H1 (cell line): Measurements from ENCODE around the gene METTL9. TPM values are rescaled to one million over a fixed set of nuclear protein-coding genes. Genes with fewer than 3 reads are reported as not detected.

ENCODE experiments used
- CTCF ChIA-PET: fragments of 300-600 bp; sonication (Branson Sonifier 250); formaldehyde crosslinking; loops from one replicate; lab custom pipeline; 2021; ENCODE audit not compliant: partially characterized antibody; lab: Charles Lee
- POLR2A ChIA-PET: fragments of 300-600 bp; sonication (Branson Sonifier 250); formaldehyde crosslinking; loops from one replicate; lab custom pipeline; 2021; ENCODE audit warnings: inconsistent platforms; ENCODE audit not compliant: partially characterized antibody; lab: Charles Lee
- DNase-seq, 2 experiments: peaks; one replicate each; pipeline versions ENCODE4 v3.0.0 to v3.0.0-alpha.2; 2010 to 2022; ENCODE audit warnings: low spot score in 2 of 2, low read depth in 1 of 2, mixed read lengths in 1 of 2
- FAIRE-seq: peaks from 2 replicates; lab custom pipeline; 2011; peaks lifted over from hg19 to GRCh38; lab: Jason Lieb, UNC
- H2AFZ ChIP-seq: 2 replicates; pipeline ENCODE4 v1.8.1; 2012; ENCODE audit warnings: low read length, inconsistent platforms
- H2AK5ac ChIP-seq: 2 replicates; pipeline ENCODE4 v1.6.1; 2013; ENCODE audit warnings: low read depth, low read length
- H2BK120ac ChIP-seq: replicated peaks from 2 replicates; pipeline ENCODE3; 2013; ENCODE audit warnings: low read depth, low read length, inconsistent platforms
- H2BK12ac ChIP-seq: 2 replicates; pipeline ENCODE4 v1.6.1; 2013; ENCODE audit warnings: low read depth, low read length
- H2BK15ac ChIP-seq: 2 replicates; pipeline ENCODE4 v1.6.1; 2013; ENCODE audit warnings: low read length
- H2BK20ac ChIP-seq: 2 replicates; pipeline ENCODE4 v1.6.1; 2013; ENCODE audit warnings: low read length
- H2BK5ac ChIP-seq: 2 replicates; pipeline ENCODE4 v1.6.1; 2013; ENCODE audit warnings: low read depth, low read length
- H3K14ac ChIP-seq: 2 replicates; pipeline ENCODE4 v1.6.1; 2013; ENCODE audit warnings: inconsistent platforms; ENCODE audit not compliant: insufficient read length
- H3K18ac ChIP-seq: 2 replicates; pipeline ENCODE4 v1.6.1; 2013; ENCODE audit warnings: low read length; ENCODE audit errors: extremely low read depth
- H3K23ac ChIP-seq: 2 replicates; pipeline ENCODE4 v1.6.1; 2013; ENCODE audit warnings: inconsistent platforms; ENCODE audit not compliant: insufficient read length
- H3K23me2 ChIP-seq: 2 replicates; pipeline ENCODE4 v1.6.1; 2013; ENCODE audit warnings: low read depth, low read length
- H3K27ac ChIP-seq: 2 replicates; pipeline ENCODE4 v1.6.1; 2011; ENCODE audit warnings: low read depth, low read length, inconsistent platforms
- H3K27me3 ChIP-seq, 4 experiments: replicated peaks in 1 of 4; 1 replicate in 1 of 4; 2 replicates in 3 of 4; pipeline versions ENCODE4 v1.6.1 to v1.8.1; 2011 to 2013; ENCODE audit warnings: low read length in 3 of 4, mild to moderate bottlenecking in 3 of 4, inconsistent platforms in 2 of 4, mixed read lengths in 2 of 4, moderate library complexity in 1 of 4; ENCODE audit not compliant: control insufficient read depth in 3 of 4, insufficient read depth in 3 of 4; ENCODE audit errors: extremely low read depth in 1 of 4
- H3K36me3 ChIP-seq, 4 experiments: 2 replicates each; pipeline versions ENCODE4 v1.6.1 to v1.8.1; 2011 to 2013; ENCODE audit warnings: mild to moderate bottlenecking in 4 of 4, low read length in 3 of 4, moderate library complexity in 2 of 4, control low read depth in 1 of 4, inconsistent platforms in 1 of 4; ENCODE audit not compliant: insufficient read depth in 4 of 4, control insufficient read depth in 2 of 4
- H3K4ac ChIP-seq: replicated peaks from 2 replicates; pipeline ENCODE3; 2013; ENCODE audit warnings: low read length, low read depth, mixed read lengths, inconsistent platforms; ENCODE audit not compliant: insufficient read length
- H3K4me1 ChIP-seq, 4 experiments: replicated peaks in 1 of 4; 1 replicate in 1 of 4; 2 replicates in 3 of 4; pipeline versions ENCODE4 v1.6.1 to v1.8.1; 2011 to 2013; ENCODE audit warnings: low read length in 3 of 4, inconsistent platforms in 2 of 4, mixed read lengths in 1 of 4; ENCODE audit not compliant: insufficient read depth in 4 of 4, control insufficient read depth in 3 of 4
- H3K4me2 ChIP-seq, 2 experiments: 2 replicates each; pipeline versions ENCODE4 v1.6.1 to v1.8.1; 2011 to 2013; ENCODE audit warnings: low read depth in 2 of 2, low read length in 2 of 2, control low read depth in 1 of 2, inconsistent platforms in 1 of 2, mild to moderate bottlenecking in 1 of 2; ENCODE audit not compliant: insufficient read depth in 1 of 2
- H3K4me3 ChIP-seq, 4 experiments: fragments of 200-600, 300-600 bp in 1 of 4; sonication (generic), shearing (Covaris generic), sonication (Bioruptor Twin) in 1 of 4; 2 replicates each; pipeline versions ENCODE4 v1.5.1 to v1.8.1; 2011 to 2016; ENCODE audit warnings: low read length in 4 of 4, low read depth in 3 of 4, control low read depth in 2 of 4, inconsistent platforms in 2 of 4, mild to moderate bottlenecking in 2 of 4, mixed read lengths in 1 of 4, moderate library complexity in 1 of 4; ENCODE audit not compliant: insufficient read depth in 2 of 4; ENCODE audit errors: extremely low read depth in 1 of 4
- H3K56ac ChIP-seq: replicated peaks from 2 replicates; pipeline ENCODE3; 2013; ENCODE audit warnings: low read depth, mild to moderate bottlenecking, mixed read lengths, low read length, inconsistent platforms; ENCODE audit not compliant: insufficient read length
- H3K79me1 ChIP-seq: 2 replicates; pipeline ENCODE4 v1.6.1; 2013; ENCODE audit warnings: low read depth, low read length, control low read depth
- H3K79me2 ChIP-seq, 2 experiments: 2 replicates each; pipeline versions ENCODE4 v1.6.1 to v1.8.1; 2012 to 2013; ENCODE audit warnings: low read length in 2 of 2, mild to moderate bottlenecking in 2 of 2, inconsistent platforms in 1 of 2; ENCODE audit not compliant: insufficient read depth in 2 of 2, control insufficient read depth in 1 of 2
- H3K9ac ChIP-seq, 4 experiments: replicated peaks in 1 of 4; 1 replicate in 1 of 4; 2 replicates in 3 of 4; pipeline versions ENCODE4 v1.6.1 to v1.8.1; 2011 to 2013; ENCODE audit warnings: low read depth in 3 of 4, low read length in 3 of 4, control low read depth in 2 of 4, mild to moderate bottlenecking in 2 of 4, moderate library complexity in 2 of 4, inconsistent platforms in 1 of 4; ENCODE audit errors: extremely low read depth in 1 of 4
- H3K9me3 ChIP-seq, 2 experiments: 2 replicates each; pipeline versions ENCODE4 v1.6.1 to v1.8.1; 2012 to 2013; ENCODE audit warnings: mild to moderate bottlenecking in 2 of 2, moderate library complexity in 2 of 2, control low read depth in 1 of 2, inconsistent platforms in 1 of 2, low read depth in 1 of 2, low read length in 1 of 2, mixed read lengths in 1 of 2; ENCODE audit not compliant: insufficient read depth in 2 of 2
- H4K20me1 ChIP-seq, 2 experiments: replicated peaks in 1 of 2; 2 replicates each; pipeline versions ENCODE3 to v1.8.1; 2011 to 2013; ENCODE audit warnings: inconsistent platforms in 2 of 2, low read length in 2 of 2, mild to moderate bottlenecking in 1 of 2; ENCODE audit not compliant: insufficient read depth in 2 of 2, control insufficient read depth in 1 of 2
- H4K5ac ChIP-seq: 2 replicates; pipeline ENCODE4 v1.6.1; 2013; ENCODE audit warnings: low read length, low read depth, mixed read lengths, inconsistent platforms; ENCODE audit not compliant: insufficient read length
- H4K8ac ChIP-seq: 2 replicates; pipeline ENCODE4 v1.8.0; 2013; ENCODE audit warnings: mild to moderate bottlenecking, moderate library complexity, low read length, inconsistent platforms; ENCODE audit not compliant: insufficient read depth; ENCODE audit errors: extremely low read depth
- H4K91ac ChIP-seq: replicated peaks from 2 replicates; pipeline ENCODE3; 2013; ENCODE audit warnings: low read length, mixed read lengths, inconsistent platforms; ENCODE audit not compliant: insufficient read length
- BACH1 ChIP-seq: IDR thresholded peaks from 2 replicates; pipeline ENCODE4 v1.6.1; 2012; ENCODE audit warnings: low read length, improper control_type of control experiment
- CBX5 ChIP-seq: fragments of 300-800, 300-1000 bp; sonication (generic); IDR thresholded peaks from 2 replicates; pipeline ENCODE4 v1.7.1; 2016; ENCODE audit warnings: antibody characterized with exemption, low read length, low read depth
- CBX8 ChIP-seq: fragments of 300-800, 300-1000 bp; sonication (generic); IDR thresholded peaks from 2 replicates; pipeline ENCODE4 v1.7.1; 2016; ENCODE audit warnings: low read depth, low read length, borderline replicate concordance
- CTCF ChIP-seq, 3 experiments: IDR thresholded peaks; 1 replicate in 2 of 3; 2 replicates in 1 of 3; pipeline versions ENCODE4 v1.5.1 to v1.6.1; 2011; ENCODE audit warnings: low read length in 3 of 3, mild to moderate bottlenecking in 3 of 3, inconsistent platforms in 2 of 3, low read depth in 1 of 3, moderate library complexity in 1 of 3; ENCODE audit not compliant: insufficient read depth in 1 of 3; ENCODE audit errors: control extremely low read depth in 1 of 3
- EZH2 ChIP-seq: fragments of 200-600 bp; sonication (generic); IDR thresholded peaks from 2 replicates; pipeline ENCODE4 v1.7.1; 2012; ENCODE audit warnings: low read depth, mild to moderate bottlenecking, moderate library complexity, low read length, inconsistent platforms; ENCODE audit not compliant: severe bottlenecking
- FOSL1 ChIP-seq: IDR thresholded peaks from 2 replicates; pipeline ENCODE4 v1.6.1; 2011; ENCODE audit warnings: mild to moderate bottlenecking, low read depth, low read length, moderate library complexity; ENCODE audit not compliant: insufficient read depth
- NRF1 ChIP-seq: IDR thresholded peaks from 2 replicates; pipeline ENCODE4 v1.6.1; 2011; ENCODE audit warnings: mild to moderate bottlenecking, low read depth, low read length, improper control_type of control experiment
- SP2 ChIP-seq: IDR thresholded peaks from 2 replicates; pipeline ENCODE4 v1.6.1; 2012; ENCODE audit warnings: mild to moderate bottlenecking, low read length, inconsistent platforms
- TAF1 ChIP-seq: IDR thresholded peaks from 2 replicates; pipeline ENCODE4 v1.6.1; 2011; ENCODE audit warnings: mild to moderate bottlenecking, low read depth, low read length
- TBP ChIP-seq: IDR thresholded peaks from 2 replicates; pipeline ENCODE4 v1.6.1; 2011; ENCODE audit warnings: low read depth, low read length, improper control_type of control experiment
- TCF12 ChIP-seq: IDR thresholded peaks from 2 replicates; pipeline ENCODE4 v1.6.1; 2011; ENCODE audit warnings: low read depth, mild to moderate bottlenecking, low read length
- WGBS, 2 experiments: shearing (Covaris generic) in 1 of 2; methylation state at CpG; one replicate each; pipeline versions ENCODE4 v1.1.6 to v1.1.7; 2013 to 2015; ENCODE audit warnings: low lambda C conversion rate in 2 of 2, mixed read lengths in 2 of 2, inconsistent platforms in 1 of 2, low coverage in 1 of 2, missing lambda C conversion rate in 1 of 2; ENCODE audit not compliant: insufficient replicate concordance in 2 of 2, insufficient coverage in 1 of 2, insufficient read length in 1 of 2; ENCODE audit errors: extremely low coverage in 1 of 2, missing lambda C conversion rate in 1 of 2; 5-methylcytosine and 5-hydroxymethylcytosine counted together
- polyA plus RNA-seq, 7 experiments: library from polyadenylated mRNA; depleted of rRNA in 3 of 7; stranded (reverse) in 5 of 7; unstranded in 2 of 7; fragments of >200 nt in 5 of 7; fragments of 200-250 nt in 2 of 7; gene quantifications; 1 replicate in 5 of 7; 2 replicates in 1 of 7; 4 replicates in 1 of 7; pipeline versions ENCODE4 v1.2.1 to v1.2.3, GENCODE V29; 2011 to 2013; ENCODE audit warnings: missing spikeins in 2 of 7, mixed read lengths in 2 of 7
- total RNA-seq: library from RNA; stranded (reverse); fragmentation: NEBNext Ultra II Directional; extraction: Animal tissue kit (Norgen Biotek cat#: 25700); gene quantifications from 2 replicates; pipeline ENCODE4 v1.2.1, GENCODE V29; 2021

The METTL9 gene
- total and polyA plus RNA-seq, 2 of the 8 experiments (the other 6 are each of a cell fraction or from before 2014, with no cell fraction given), result 45.4 to 112 TPM

GRCh38 chr16:21597561-21598030 is 1.8 kb upstream of the METTL9 start:
- H3K23ac ChIP-seq, result no peak overlapping the region
- no peak overlapping the region for H3K56ac ChIP-seq
- no peaks in the 10 kb centered on the region for H3K9me3 ChIP-seq
- H3K27ac ChIP-seq, result no peak overlapping the region
- no peak overlapping the region for H3K18ac ChIP-seq
- 0 out of 2 replicates have a peak overlapping the region, but pooled peaks have one; percentile 18 for H2AFZ ChIP-seq
- no peak overlapping the region for H4K5ac ChIP-seq
- no peak overlapping the region for H2BK5ac ChIP-seq
- H3K36me3 ChIP-seq, result no peaks in the 10 kb centered on the region
- no peak overlapping the region for H3K9ac ChIP-seq
- no peak overlapping the region for H2BK12ac ChIP-seq
- H3K4ac ChIP-seq, result no peak overlapping the region
- H2BK120ac ChIP-seq, result no peak overlapping the region
- no peaks in the 10 kb centered on the region for H3K79me1 ChIP-seq
- DNase-seq (no peak), FAIRE-seq (no peak)
- no peak overlapping the region for H2BK15ac ChIP-seq
- no peak overlapping the region for H2AK5ac ChIP-seq
- H3K27me3 ChIP-seq, result no peaks in the 10 kb centered on the region
- peaks cover 0 to 2% of the 10 kb centered on the region in 2 experiments for H4K20me1 ChIP-seq
- ChIA-PET CTCF (interaction anchor here (0.6 to 1.5 kb wide), 5 partner anchors 12 to 101 kb away, joined by 3 to 9 read pairs (median 5); no protein-coding TSS in a partner anchor), POLR2A (interaction anchor here (0.9 to 1.2 kb wide), 3 partner anchors 11 to 118 kb away, joined by 3 to 4 read pairs (median 3); no protein-coding TSS in a partner anchor)
- no peak overlapping the region for H3K14ac ChIP-seq
- 97% methylated on average over 2 of the region's 2 CpGs; no CpG with 5 or more reads in 1 of the 2 experiments for WGBS, 2 experiments
- H3K4me2 ChIP-seq, result no peak overlapping the region; a peak in 1 of 4 replicates
- H4K91ac ChIP-seq, result no peak overlapping the region
- H3K4me3 ChIP-seq, result no peak overlapping the region
- peaks cover 8% of the 10 kb centered on the region for H3K23me2 ChIP-seq
- H3K79me2 ChIP-seq, result peaks cover 3 to 25% of the 10 kb centered on the region in 2 experiments; a peak in 3 of 4 replicates
- no peak overlapping the region for H2BK20ac ChIP-seq
- no peak overlapping the region for H4K8ac ChIP-seq
- H3K4me1 ChIP-seq, result peaks cover 0 to 4% (median 0%) of the 10 kb centered on the region in 4 experiments; a peak in 2 of 7 replicates
- TF ChIP-seq SP2 (no peak), CBX5 (no peak), TCF12 (no peak), TBP (no peak), NRF1 (no peak), CTCF (IDR thresholded peaks at IDR 0.05; ENCODE audit: control extremely low read depth in 1 of 3, insufficient read depth in 1 of 3, low read depth in 1 of 3, low read length in 3 of 3) (no peak), FOSL1 (no peak), EZH2 (no peak), BACH1 (no peak), TAF1 (no peak), CBX8 (no peak)
